Suprapubic skin (tissue), 4 donors: ENCODE results near the gene CIRBP.

Source experiments
- CTCF ChIP-seq, 2 donors: fragments of 200-600 bp in 1 of 2; fragments of 450-650 bp in 1 of 2; sonication (generic) in 1 of 2; IDR thresholded peaks; one replicate each; pipeline ENCODE4 v1.5.1; 2016 to 2019; ENCODE audit warnings: antibody characterized with exemption in 2 of 2, mild to moderate bottlenecking in 1 of 2, moderate library complexity in 1 of 2
- EP300 ChIP-seq: sonication (generic); formaldehyde crosslinking; IDR thresholded peaks from one replicate; pipeline ENCODE4 v1.6.1; 2017; ENCODE audit warnings: antibody characterized with exemption
- POLR2A ChIP-seq, 2 donors: fragments of 450-650 bp; IDR thresholded peaks; one replicate each; pipeline ENCODE4 v1.6.1; 2017; ENCODE audit warnings: antibody characterized with exemption in 2 of 2, mild to moderate bottlenecking in 2 of 2, moderate library complexity in 2 of 2
- POLR2AphosphoS5 ChIP-seq, 3 donors: sonication (generic); formaldehyde crosslinking; IDR thresholded peaks; one replicate each; pipeline ENCODE4 v1.6.1; 2017; ENCODE audit warnings: antibody characterized with exemption in 3 of 3

GRCh38 chr19:1257475-1258162, 11.5 kb upstream of the CIRBP start:
- TF ChIP-seq CTCF (IDR thresholded peaks at IDR 0.05) (no peak), POLR2A (IDR thresholded peaks at IDR 0.05) (no peak), POLR2AphosphoS5 (IDR thresholded peaks at IDR 0.05) (no peak), EP300 (no peak)
